Activated CD4-positive, alpha-beta T cell treated with anti-CD3 and anti-CD28 coated beads for 24 hours (primary cell): ENCODE measurements around the gene CYCS.
A peak's percentile ranks its signal among the peaks of the same experiment; 100 is the strongest.
"Not testable (repeated sequence)": the region's sequence is repeated elsewhere in the genome, so short reads cannot be mapped to it uniquely, and the experiment has no call there.

Experiments
- DNase-seq, 2 donors: peaks; one replicate each; pipeline ENCODE4 v3.0.0-alpha.2; 2020; ENCODE audit warnings: low read depth in 2 of 2

The CYCS gene

DNA sequence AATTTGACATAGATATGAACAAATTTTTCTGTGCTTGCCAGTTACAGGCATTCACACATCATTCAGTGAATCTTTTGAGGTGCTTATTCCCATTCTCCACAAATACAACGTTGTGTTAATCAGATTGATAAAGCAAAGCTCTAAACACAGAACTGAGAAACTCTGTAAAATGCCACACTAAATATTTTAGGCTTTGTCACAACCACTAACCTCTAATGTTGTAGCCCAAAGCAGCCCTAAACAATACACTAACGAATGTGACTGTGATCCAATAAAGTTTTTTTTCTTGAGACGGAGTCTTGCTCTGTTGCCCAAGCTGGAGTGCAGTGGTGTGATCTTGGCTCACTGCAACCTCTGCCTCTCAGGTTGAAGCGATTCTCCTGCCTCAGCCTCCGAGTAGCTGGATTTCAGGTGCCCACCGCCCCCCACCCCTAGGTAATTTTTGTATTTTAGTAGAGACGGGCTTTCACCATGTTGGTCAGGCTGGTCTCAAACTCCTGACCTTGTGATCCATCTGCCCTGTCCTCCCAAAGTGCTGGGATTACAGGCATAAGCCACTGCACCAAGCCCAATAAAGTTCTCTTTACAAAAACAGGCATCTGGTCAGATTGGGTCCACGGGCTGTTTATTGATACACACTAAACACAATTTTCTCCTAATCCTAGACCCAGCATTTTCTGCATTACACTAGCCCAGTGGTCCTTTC lies 6.9 kb downstream of the CYCS start:
- DNase-seq, result no peak

DNA sequence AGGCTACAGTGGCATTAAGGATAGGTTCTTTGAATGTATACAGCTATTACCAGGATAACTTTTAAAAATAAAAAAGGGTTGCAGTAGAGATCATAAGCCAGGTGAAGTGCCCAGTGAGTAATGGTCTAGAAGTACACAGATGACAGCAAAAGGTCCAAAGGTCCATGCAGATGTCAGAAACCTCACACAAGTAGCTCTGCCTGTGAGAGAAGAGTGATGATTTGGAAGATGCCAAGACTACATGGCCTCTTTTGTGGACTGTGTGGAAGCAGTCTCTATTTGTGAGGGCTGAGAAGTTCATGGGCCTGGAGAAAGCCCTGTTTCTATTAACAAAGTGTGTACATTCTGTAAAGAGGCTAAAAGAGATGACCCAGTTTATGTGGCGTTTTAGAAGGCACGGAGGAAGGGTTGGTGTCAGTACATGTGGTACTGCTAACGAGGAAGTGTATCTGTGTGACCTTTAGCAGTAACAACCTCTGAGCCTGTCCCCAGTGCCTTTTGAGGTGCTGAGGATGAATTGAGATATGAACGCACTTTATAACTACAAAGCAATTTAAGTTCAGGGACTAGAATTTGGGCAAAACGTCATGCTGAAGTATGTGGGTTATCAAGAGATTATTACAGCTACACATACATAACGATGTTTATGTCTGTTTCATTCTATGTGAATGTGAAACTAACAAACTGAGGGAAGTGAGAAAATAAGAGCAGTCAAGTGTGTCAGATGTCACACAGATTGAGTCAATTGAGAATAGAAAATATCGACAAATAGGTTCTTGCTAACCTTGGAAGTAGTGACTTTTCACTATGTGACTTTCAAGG lies 7.6 kb downstream of the CYCS start:
- no peak for DNase-seq

DNA sequence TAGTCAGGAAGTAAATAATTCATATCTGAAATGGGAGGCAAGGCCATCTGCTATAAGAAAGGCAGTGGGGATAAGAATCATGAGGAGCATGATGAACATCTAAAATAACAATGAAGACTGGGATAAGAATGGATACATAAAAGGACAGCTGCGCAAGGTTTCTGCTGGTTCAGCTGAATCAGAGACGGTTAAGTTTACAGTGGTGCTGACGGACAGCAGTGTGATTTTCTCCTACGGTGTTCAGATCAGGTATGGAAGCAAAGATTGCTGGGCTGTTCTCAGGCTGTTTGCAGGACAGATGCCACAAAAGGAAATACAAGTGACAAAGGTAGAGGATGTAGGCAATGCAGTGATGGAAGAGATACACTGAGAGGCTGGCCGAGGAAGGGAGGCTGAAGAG lies 8.4 kb downstream of the CYCS start:
- no peak for DNase-seq

DNA sequence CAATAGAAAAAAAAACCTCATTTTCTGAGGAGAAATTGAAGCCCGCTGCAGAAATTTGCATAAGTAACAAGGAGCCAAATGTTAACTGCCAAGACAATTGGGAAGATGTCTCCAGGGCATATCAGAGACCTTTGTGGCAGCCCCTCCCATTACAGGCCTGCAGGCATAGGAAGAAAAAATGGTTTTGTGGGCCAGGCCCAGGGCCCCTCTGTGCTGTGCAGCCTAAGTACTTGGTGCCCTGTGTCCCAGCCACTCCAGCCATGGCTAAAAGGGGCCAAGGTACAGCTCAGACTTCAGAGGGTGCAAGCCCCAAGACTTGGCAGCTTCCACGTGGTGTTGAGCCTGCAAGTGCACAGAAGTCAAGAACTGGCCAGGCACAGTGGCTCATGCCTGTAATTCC lies 14.5 kb downstream of the CYCS start:
- DNase-seq, result not testable (repeated sequence)

DNA sequence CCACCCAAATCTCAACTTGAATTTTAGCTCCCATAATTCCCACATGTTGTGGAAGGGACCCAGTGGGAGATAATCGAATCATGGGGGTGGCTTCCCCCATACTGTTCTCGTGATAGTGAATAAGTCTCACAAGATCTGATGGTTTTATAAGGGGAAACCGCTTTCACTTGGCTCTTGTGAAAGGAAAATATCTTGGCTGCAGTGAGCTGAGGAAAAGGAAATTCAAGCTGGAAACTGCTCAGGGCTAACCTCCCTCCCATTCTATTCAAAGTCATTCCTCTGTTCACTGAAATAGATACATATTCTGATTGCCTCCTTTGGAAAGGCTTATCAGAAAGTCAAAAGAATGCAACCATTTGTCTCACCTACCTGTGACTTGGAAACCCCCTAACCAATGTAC lies 15.8 kb downstream of the CYCS start:
- no peak for DNase-seq

DNA sequence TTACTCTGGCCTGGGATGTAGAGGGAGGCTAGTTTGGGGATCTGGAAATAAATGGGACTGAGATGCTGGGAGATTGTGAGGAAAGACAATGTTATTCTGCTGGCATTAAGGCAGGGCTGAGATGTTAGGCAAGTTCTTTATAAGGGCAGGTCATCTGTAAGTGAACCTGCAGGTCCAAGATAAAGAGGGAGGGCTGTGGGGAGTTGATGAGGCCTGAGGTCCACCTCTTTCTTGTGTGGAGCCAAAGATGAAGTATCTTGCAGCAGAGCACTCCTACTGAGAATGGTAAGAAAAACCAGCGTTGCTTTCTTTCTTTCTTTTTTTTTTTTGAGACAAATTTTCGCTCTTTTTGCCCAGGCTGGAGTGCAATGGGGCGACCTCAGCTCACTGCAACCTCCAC lies 19.1 kb downstream of the CYCS start:
- no peak for DNase-seq

DNA sequence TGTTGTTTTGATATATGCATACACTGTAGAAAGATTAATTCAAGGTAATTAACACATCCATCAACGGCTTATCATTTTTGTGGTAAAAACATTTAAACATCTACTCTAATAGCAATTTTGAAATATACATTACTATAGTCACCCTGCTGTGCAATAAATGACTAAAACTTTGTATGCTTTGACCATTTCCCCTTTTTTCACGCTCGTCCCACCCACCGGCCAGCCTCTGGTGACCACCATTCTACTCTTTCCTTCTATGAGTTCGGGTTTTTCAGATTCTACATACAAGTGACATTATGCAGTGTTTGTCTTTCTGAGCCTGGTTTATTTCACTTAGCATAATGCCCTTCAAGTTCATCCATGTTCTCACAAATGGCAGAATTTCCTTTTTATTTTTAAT lies 21.3 kb downstream of the CYCS start:
- DNase-seq, result no peak

DNA sequence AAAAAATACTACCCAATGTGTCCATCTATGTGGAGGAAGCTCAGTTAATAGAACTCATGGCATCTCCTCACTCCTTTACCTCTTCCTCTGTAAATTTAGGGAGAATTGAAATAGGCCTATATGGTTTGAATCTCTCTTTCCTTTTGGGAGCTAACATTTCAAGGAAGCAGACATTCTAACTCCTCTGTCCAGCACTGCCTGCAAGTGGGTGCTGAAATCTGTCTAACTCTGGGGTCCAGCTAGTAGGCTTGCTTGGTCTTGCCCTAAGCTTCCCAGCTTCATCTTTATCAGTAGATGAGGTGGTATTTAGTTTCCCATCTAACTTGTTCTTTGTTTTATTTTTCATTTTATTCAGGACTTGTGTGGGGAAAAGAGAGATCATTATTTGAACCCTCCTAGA lies 23.2 kb downstream of the CYCS start:
- no peak for DNase-seq

DNA sequence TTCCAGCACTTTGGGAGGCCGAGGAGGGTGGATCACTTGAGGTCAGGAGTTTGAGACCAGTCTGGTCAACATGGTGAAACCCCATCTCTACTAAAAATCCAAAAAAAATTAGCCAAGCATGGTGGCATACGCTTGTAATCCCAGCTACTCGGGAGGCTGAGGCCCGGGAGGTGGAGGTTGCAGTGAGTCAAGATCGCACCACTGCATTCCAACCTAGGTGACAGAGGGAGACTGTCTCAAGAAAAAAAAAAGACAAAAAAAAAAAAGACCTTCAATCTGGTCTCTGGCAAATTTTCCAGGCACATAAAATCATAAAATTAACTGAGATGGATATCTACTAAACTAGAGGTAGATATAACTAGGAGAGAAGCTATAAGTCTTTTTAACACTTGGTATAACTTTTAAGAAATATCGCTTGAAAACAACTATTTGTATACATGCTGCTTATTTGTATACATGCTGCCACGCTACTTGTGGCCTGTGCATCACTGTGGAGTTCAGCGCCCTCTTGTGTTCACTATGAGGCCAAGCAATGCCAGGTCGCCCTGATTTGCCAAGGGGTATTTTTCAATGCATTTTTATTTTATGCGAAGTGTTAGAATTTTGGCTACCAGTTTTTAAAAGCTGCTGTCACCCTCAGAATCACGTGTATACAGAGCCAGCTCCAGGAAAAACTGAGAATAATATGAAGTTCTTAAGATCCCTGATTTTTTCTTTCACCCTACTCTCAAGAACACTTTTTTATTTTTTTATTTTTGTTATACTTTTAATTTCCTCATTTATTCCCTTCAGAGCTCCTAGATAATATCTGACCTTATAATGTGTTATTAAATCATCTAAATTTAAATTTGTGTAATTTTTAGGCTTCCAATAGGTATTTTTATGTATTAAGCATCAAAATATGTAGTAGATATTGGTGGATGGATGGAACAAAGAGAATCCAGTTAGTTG lies 26.7 kb downstream of the CYCS start:
- peak; percentile 21 to 40 for DNase-seq

DNA sequence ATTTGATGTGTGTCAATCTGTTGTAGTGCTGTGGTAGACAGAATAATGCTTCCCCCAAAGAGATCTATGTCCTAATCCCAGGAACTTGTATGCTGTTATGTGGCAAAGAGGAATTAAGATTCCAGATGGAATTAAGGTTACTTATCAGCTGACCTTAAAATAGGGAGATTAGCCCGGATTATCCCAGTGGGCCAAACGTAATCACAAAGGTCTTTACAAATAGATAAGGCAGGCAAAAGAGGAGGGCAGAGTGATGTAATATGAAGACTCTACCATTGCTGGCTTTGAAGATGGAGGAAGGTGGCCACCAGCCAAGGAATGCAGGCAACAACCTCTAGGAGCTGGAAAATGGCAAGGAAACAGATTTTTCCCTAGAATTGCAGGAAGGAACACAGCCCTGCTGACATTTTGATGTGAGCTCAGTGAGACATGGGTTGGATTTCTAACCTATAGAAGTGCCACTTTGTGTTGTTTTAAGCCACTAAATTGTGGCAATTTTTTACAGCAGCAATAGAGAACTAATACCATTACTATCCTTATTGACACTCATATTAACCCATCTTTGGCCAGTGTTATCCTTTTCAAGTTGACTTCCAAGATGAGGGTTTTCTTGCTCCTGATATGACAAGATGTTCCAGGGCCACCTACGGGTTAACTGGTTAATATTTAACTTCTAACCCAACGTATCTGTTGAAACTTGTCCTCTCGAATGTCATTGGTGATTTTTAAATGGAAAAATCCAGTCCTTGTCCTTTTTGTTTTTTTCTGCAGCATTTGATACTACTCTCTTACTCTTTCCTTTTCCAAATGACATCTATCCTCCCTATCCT lies 29.3 kb downstream of the CYCS start:
- DNase-seq, result no peak

DNA sequence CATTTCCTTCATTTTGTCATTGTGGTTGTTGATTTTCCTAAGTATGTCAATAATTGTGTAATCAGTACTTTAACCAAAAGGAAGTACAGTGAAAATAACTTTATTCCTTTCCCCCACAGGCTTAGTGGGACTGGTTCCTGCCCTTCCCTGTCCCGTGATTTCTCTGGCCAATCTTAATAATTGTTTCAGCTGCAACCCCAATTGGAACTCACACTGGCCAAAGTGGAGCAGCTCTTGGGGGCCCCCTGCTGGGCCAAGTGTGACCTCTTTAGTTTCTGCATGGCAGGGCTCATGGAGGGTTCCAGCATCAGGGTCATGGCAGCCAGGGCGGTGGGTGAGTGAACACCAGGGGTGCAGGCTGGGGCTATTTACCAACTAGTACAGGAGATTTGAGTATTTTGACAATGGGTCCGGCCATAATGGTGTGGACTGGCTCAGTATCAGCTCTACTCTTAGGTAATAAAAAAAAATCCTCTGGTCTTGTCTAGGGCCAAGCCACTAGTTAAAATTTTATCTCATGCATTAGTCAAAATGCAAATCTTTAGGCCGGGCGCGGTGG lies 31.7 kb downstream of the CYCS start:
- peak; percentile 71 to 76 for DNase-seq

DNA sequence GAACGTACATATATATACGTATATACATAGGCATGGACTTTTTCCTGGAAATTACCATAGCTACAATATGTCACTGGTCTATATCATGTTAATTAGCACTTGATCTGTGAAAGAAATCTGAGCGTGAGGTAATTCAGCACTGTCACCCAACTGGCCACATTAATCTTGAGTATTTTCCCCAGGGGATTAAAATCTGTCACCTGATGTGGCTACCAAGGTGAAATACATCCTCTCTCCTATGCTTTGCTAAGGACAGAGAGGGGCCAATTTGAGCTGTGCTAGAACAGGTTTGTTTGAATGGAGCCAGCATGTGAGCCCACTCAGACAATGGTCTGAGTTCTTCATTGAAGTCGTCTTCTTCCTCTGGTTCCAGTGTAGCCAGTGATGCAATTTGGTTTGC lies 33.3 kb downstream of the CYCS start:
- DNase-seq, result no peak

DNA sequence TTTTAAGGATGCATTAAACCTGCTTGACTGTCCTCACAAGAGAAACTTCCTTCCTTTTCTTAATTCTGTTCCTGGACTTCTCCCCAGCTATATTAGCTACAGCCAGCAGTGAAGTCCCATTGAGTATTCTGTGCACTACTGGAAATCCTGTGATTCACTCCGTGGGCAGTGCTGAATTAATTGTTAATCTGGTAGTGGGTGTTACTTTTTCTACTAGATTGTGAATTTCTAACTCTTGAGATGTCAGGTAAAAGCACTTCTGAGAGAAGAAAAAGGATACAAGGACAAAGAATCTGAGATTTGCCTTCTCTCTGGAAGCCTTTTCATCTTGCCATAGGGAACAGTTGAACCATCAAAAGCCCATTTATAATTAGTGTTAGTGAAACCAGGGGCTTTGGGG lies 33.9 kb downstream of the CYCS start:
- no peak for DNase-seq

DNA sequence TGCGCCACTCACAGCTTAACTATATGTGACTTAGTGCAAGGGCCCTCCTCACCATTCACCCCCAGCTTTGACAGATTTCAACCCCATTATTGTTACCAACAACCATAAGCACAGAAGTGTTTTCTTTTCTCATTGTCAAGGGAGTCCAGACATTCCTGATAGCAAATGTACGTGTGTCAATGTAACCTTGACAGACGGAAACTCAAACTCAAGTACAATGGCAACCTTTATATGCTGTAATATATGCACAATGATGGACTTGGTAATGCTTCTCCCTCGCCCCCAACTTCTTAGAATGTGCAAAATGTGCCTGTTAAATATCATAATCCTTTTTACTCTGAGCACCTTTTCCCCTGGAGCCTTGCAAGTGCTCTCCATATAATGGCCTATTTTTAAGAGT lies 34.7 kb downstream of the CYCS start:
- no peak for DNase-seq

DNA sequence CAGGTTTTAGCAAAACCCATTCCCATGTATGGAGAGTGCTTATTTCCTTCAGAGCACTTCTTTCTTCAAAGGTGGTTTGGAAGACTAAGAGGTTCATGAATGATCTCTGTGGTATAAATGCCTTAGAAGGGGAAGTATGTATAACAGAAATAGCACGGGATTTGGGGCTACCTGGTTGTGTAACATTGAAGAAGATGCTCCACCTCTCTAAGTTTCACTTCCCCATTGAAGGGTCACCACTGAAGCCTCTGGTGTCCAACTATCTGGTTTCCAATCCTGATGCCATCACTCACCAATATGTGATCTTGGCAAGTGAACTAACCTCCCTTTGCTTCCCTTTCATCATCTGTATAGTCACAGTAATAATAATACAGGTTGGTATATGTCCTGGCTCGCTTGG lies 37.2 kb downstream of the CYCS start:
- no peak for DNase-seq

DNA sequence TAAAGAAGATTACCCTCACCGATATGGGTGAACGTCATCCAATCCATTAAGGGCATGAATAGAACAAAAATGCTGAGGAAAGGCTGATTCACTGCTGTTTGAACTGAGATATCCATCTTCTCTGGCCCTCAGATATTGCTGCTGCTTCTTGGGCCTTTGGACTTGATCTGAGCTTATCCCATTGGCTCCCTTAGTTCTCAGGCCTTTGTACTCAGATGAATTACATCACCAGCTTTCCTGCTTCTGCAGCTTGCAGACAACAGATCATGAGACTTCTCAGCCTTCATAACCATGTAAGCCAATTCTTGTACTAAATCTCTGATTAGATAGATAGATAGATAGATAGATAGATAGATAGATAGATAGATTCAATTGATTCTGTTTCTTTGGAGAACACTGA lies 40.2 kb downstream of the CYCS start:
- DNase-seq, result no peak

DNA sequence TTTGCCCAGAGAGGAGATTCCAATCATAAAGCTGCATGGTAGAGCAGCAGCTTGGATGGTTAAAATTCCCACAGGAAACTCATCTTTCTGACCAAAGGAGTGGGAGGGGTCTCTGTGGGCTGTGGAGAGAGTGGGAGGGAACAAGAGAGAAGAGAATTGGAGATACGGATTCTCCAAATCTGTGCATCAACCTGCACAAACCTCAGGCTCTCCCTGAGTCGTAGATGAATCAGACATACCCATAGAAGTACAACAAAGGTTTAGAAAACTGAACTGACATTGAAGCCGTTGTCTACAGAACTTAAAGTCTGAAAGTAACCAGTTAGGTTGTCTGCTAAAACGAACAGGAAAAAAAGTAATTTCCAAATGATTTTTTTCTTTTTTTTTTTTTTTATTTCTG lies 41.9 kb downstream of the CYCS start:
- no peak for DNase-seq

DNA sequence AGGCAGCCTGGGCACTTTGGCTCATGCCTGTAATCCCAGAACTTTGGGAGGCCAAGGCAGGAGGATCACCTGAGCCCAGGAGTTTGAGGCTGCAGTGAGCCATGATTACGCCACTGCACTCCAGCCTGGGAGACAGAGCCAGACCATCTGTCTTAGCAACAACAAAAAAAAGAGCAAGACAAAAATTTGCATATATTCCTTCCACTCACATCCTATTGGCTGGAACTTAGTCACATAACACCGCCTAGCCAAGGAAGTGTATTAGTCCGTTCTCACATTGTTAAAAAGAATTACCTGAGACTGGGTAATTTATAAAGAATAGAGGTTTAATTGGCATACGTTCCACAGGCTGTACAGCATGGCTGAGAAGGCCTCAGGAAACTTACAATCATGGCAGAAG lies 43.0 kb downstream of the CYCS start:
- not testable (repeated sequence) for DNase-seq

DNA sequence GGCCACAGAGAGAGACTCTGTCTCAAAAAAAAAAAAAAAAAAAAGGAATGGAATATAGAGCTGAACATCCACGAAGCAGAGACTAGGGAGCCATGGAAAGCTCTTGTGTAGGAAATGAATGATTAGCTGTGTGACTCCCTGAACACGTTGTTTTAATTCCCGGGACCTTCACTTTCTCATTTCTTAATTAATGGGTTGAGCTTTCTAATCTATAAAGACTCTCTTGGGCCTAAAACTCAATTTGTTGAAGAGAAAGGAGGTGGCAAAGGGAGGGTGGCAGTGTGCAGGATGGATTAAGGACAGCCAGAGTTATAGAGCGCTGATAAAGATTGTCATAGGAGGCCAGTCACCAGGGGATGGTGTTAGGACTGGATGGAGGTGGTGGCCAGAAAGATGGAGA lies 48.0 kb downstream of the CYCS start:
- DNase-seq, result no peak

DNA sequence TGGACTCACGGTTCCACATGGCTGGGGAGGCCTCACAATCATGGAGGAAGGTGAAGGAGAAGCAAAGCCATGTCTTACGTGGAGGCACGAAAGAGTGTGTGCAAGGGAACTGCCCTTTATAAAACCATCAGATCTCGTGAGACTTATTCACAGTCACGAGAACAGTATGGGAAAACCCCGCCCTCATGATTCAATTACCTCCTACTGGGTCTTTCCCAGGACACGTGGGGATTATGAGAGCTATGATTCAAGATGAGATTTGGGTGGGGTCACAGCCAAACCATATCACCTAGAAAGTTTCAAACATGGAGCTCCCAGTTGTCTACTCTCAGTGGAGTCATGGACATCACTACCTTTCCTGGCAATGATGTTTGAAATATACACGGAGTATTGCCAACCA lies 49.6 kb downstream of the CYCS start:
- peak; percentile 19 to 35 for DNase-seq

DNA sequence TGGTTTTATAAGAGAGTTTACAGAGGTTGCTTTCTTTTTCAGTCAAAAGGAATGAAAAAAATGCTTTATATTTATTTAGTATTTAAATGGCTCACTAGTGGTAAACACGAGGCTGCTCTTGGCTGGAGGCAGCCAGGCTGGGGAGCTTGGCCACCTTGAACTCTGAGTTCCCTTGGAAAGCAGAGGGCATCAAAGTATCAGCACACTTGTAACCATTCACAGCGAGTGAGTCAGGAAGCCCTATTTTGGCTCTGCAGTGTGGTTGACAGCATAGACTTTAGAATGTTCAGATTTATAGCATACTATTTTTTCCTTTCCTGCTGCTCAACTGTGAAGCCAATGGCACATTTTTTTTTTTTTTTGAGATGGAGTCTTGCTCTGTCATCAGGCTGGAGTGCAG lies 51.6 kb downstream of the CYCS start:
- no peak for DNase-seq
